ENCODE data around the gene TGFBRAP1. TPM values are rescaled to one million over a fixed set of nuclear protein-coding genes. Genes with fewer than 3 reads are reported as not detected.
A peak's percentile ranks its signal among the peaks of the same experiment; 100 is the strongest.
"Not testable (repeated sequence)": the region's sequence is repeated elsewhere in the genome, so short reads cannot be mapped to it uniquely, and the experiment has no call there.

Gene TGFBRAP1
- total RNA-seq, 1 donor from 2014 or later: 22.0 TPM

GRCh38 chr2:105278654-105279053 lies 50.9 kb downstream of the TGFBRAP1 start:
- no peak for DNase-seq (ENCODE audit: low spot score)

- DNase-seq (ENCODE audit: low spot score): no peak
Observed at GRCh38 chr2:105274046-105274445, 55.5 kb downstream of the TGFBRAP1 start.

- DNase-seq (ENCODE audit: low spot score): no peak
Observed at GRCh38 chr2:105272176-105272575, 57.4 kb downstream of the TGFBRAP1 start.

- DNase-seq (ENCODE audit: low spot score): no peak
Observed at GRCh38 chr2:105271393-105272045, 58.0 kb downstream of the TGFBRAP1 start.

GRCh38 chr2:105269426-105269825 lies 60.1 kb downstream of the TGFBRAP1 start:
- no peak for DNase-seq (ENCODE audit: low spot score)

GRCh38 chr2:105262651-105263091 lies 66.9 kb downstream of the TGFBRAP1 start:
- DNase-seq (ENCODE audit: low spot score): no peak

GRCh38 chr2:105261061-105261460 lies 68.5 kb downstream of the TGFBRAP1 start:
- DNase-seq (ENCODE audit: low spot score): no peak

- DNase-seq (ENCODE audit: low spot score): no peak
Observed at GRCh38 chr2:105258835-105259350, 70.6 kb downstream of the TGFBRAP1 start.

- DNase-seq (ENCODE audit: low spot score): peak; percentile 30
Observed at GRCh38 chr2:105257981-105258380, 71.6 kb downstream of the TGFBRAP1 start.

GRCh38 chr2:105256431-105257047 lies 73.0 kb downstream of the TGFBRAP1 start:
- no peak for DNase-seq (ENCODE audit: low spot score)

GRCh38 chr2:105255979-105256378 lies 73.6 kb downstream of the TGFBRAP1 start:
- DNase-seq (ENCODE audit: low spot score): no peak

- DNase-seq (ENCODE audit: low spot score): no peak
Observed at GRCh38 chr2:105254531-105255210, 74.9 kb downstream of the TGFBRAP1 start.

GRCh38 chr2:105252271-105252670 lies 77.3 kb downstream of the TGFBRAP1 start:
- DNase-seq (ENCODE audit: low spot score): no peak

GRCh38 chr2:105251016-105251648 lies 78.4 kb downstream of the TGFBRAP1 start:
- DNase-seq (ENCODE audit: low spot score): not testable (repeated sequence)

- DNase-seq (ENCODE audit: low spot score): no peak
Observed at GRCh38 chr2:105249891-105250290, 79.6 kb downstream of the TGFBRAP1 start.

GRCh38 chr2:105249181-105249580 lies 80.4 kb downstream of the TGFBRAP1 start:
- DNase-seq (ENCODE audit: low spot score): no peak

GRCh38 chr2:105248316-105249070 lies 81.0 kb downstream of the TGFBRAP1 start:
- DNase-seq (ENCODE audit: low spot score): peak; percentile 45

- no peak for DNase-seq (ENCODE audit: low spot score)
Observed at GRCh38 chr2:105244451-105244850, 85.1 kb downstream of the TGFBRAP1 start.

- peak; percentile 80 for DNase-seq (ENCODE audit: low spot score)
Observed at GRCh38 chr2:105243961-105244360, 85.6 kb downstream of the TGFBRAP1 start.

GRCh38 chr2:105242286-105242993 lies 87.1 kb downstream of the TGFBRAP1 start:
- peak; percentile 79 for DNase-seq (ENCODE audit: low spot score)
